HG02763 (cell line): ENCODE measurements around the gene HSPBP1.
"Not testable (repeated sequence)": the region's sequence is repeated elsewhere in the genome, so short reads cannot be mapped to it uniquely, and the experiment has no call there.

Experiments used
- ATAC-seq: cut with Tn5 transposase; IDR thresholded peaks from one replicate; pipeline ENCODE4 v1.9.1; 2021; ENCODE audit warnings: mild to moderate bottlenecking, moderate library complexity; ENCODE audit not compliant: unreplicated experiment

Gene HSPBP1

GRCh38 chr19:55279770-55280643, at the start of gene HSPBP1:
TSS of gene HSPBP1 (minus strand) at chr19:55280110. CDS start at chr19:55279608, 502 bp downstream.
- ATAC-seq: peak; percentile 68

GRCh38 chr19:55328774-55329318, 48.9 kb upstream of the HSPBP1 start:
- not testable (repeated sequence) for ATAC-seq

GRCh38 chr19:55325172-55325571, 45.3 kb upstream of the HSPBP1 start, which contains the start of gene TMEM150B:
TSS of gene TMEM150B (minus strand) at chr19:55325341. CDS start at chr19:55321036, 4,305 bp downstream.
- ATAC-seq: no peak

GRCh38 chr19:55324662-55325061, 44.8 kb upstream of the HSPBP1 start:
- no peak for ATAC-seq

- no peak for ATAC-seq
Observed at GRCh38 chr19:55322204-55322885, 42.4 kb upstream of the HSPBP1 start.

GRCh38 chr19:55321466-55322137, 41.7 kb upstream of the HSPBP1 start:
- no peak for ATAC-seq

- no peak for ATAC-seq
Observed at GRCh38 chr19:55320844-55321419, 41.0 kb upstream of the HSPBP1 start.

- ATAC-seq: no peak
Observed at GRCh38 chr19:55319785-55320184, 39.9 kb upstream of the HSPBP1 start.

GRCh38 chr19:55316646-55317045, 36.7 kb upstream of the HSPBP1 start:
- no peak for ATAC-seq

GRCh38 chr19:55315956-55316525, 36.1 kb upstream of the HSPBP1 start:
- no peak for ATAC-seq

- no peak for ATAC-seq
Observed at GRCh38 chr19:55314396-55314795, 34.5 kb upstream of the HSPBP1 start.

- no peak for ATAC-seq
Observed at GRCh38 chr19:55312621-55313512, 33.0 kb upstream of the HSPBP1 start.

GRCh38 chr19:55311797-55312196, 31.9 kb upstream of the HSPBP1 start:
- no peak for ATAC-seq

- no peak for ATAC-seq
Observed at GRCh38 chr19:55311397-55311796, 31.5 kb upstream of the HSPBP1 start.

GRCh38 chr19:55310498-55310897, 30.6 kb upstream of the HSPBP1 start:
- ATAC-seq: no peak

GRCh38 chr19:55309448-55309847, 29.5 kb upstream of the HSPBP1 start:
- ATAC-seq: no peak

- no peak for ATAC-seq
Observed at GRCh38 chr19:55308281-55308680, 28.4 kb upstream of the HSPBP1 start.

- no peak for ATAC-seq
Observed at GRCh38 chr19:55306712-55307111, 26.8 kb upstream of the HSPBP1 start.

- no peak for ATAC-seq
Observed at GRCh38 chr19:55305983-55306562, 26.2 kb upstream of the HSPBP1 start.
